Stomach smooth muscle (tissue), 2 donors: Measurements from ENCODE around the gene ZNF398.

Experiments
- H3K27ac ChIP-seq: one replicate; pipeline ENCODE4 v1.7.0; 2013; ENCODE audit warnings: mild to moderate bottlenecking, low read length, inconsistent platforms
- H3K27me3 ChIP-seq, 2 donors: one replicate each; pipeline ENCODE4 v1.7.0; 2013; ENCODE audit warnings: low read length in 2 of 2; ENCODE audit not compliant: insufficient read depth in 2 of 2, control insufficient read depth in 1 of 2
- H3K36me3 ChIP-seq, 2 donors: one replicate each; pipeline ENCODE4 v1.7.0; 2013; ENCODE audit warnings: low read length in 2 of 2; ENCODE audit not compliant: control insufficient read depth in 2 of 2, insufficient read depth in 2 of 2
- H3K4me1 ChIP-seq: one replicate; pipeline ENCODE4 v1.7.0; 2013; ENCODE audit warnings: low read length; ENCODE audit not compliant: control insufficient read depth, insufficient read depth
- H3K4me3 ChIP-seq, 2 donors: one replicate each; pipeline ENCODE4 v1.7.0; 2013; ENCODE audit warnings: low read length in 2 of 2
- H3K9ac ChIP-seq, 2 donors: one replicate each; pipeline ENCODE4 v1.7.0; 2013; ENCODE audit warnings: low read length in 2 of 2, mild to moderate bottlenecking in 1 of 2
- H3K9me3 ChIP-seq, 2 donors: one replicate each; pipeline ENCODE4 v1.7.0; 2013; ENCODE audit warnings: low read length in 2 of 2; ENCODE audit not compliant: control insufficient read depth in 2 of 2
- donor health status: healthy.
- donor health status: Pancreatic carcinoma.

The ZNF398 gene, protein sequence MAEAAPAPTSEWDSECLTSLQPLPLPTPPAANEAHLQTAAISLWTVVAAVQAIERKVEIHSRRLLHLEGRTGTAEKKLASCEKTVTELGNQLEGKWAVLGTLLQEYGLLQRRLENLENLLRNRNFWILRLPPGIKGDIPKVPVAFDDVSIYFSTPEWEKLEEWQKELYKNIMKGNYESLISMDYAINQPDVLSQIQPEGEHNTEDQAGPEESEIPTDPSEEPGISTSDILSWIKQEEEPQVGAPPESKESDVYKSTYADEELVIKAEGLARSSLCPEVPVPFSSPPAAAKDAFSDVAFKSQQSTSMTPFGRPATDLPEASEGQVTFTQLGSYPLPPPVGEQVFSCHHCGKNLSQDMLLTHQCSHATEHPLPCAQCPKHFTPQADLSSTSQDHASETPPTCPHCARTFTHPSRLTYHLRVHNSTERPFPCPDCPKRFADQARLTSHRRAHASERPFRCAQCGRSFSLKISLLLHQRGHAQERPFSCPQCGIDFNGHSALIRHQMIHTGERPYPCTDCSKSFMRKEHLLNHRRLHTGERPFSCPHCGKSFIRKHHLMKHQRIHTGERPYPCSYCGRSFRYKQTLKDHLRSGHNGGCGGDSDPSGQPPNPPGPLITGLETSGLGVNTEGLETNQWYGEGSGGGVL

GRCh38 chr7:149147072-149147751, at the start of gene ZNF398:
Gene ZNF398 (plus strand): TSS chr7:149147453. CDS start chr7:149147743, 290 bp downstream.
- Histone ChIP-seq H3K4me1 (peaks cover 9% of the 10 kb centered on the region), H3K9ac (peak within 1 kb of the TSS; percentile 81 to 90), H3K4me3 (peak within 1 kb of the TSS; percentile 86 to 94), H3K36me3 (no peaks in the 10 kb centered on the region), H3K9me3 (no peaks in the 10 kb centered on the region), H3K27me3 (no peaks in the 10 kb centered on the region), H3K27ac (peak within 1 kb of the TSS; percentile 75)

- Histone ChIP-seq H3K36me3 (peaks cover 3 to 4% of the 10 kb centered on the region in 2 donors), H3K4me3 (no peak overlapping the region), H3K9ac (no peak overlapping the region), H3K4me1 (no peaks in the 10 kb centered on the region), H3K27me3 (no peaks in the 10 kb centered on the region), H3K27ac (no peak overlapping the region), H3K9me3 (no peaks in the 10 kb centered on the region)
Measured at GRCh38 chr7:149099058-149099457, 48.2 kb upstream of the ZNF398 start.

DNA sequence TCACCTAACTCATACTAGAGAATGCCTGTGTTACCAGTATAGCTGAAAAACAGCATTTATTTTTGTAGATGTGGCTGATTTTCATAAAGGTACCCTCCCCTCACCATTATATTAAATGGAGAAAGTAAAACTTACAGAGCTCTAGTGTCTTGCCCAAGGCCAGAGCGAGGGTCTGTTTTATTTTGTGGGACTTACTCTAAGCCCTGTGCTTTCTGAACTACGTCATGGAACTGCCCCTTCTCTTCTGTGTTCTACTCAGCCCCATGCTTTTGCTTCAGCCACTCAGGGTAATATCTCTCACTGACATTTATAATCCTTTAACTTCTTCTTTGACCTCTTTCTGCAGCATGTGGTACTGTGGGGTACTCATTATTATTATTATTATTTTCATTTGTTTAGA, 46.4 kb upstream of the ZNF398 start:
- no peaks in the 10 kb centered on the region for H3K9me3 ChIP-seq
- H3K36me3 ChIP-seq, result peaks cover 3 to 8% of the 10 kb centered on the region in 2 donors
- no peaks in the 10 kb centered on the region for H3K27me3 ChIP-seq
- H3K4me3 ChIP-seq, result no peak overlapping the region
- no peak overlapping the region for H3K9ac ChIP-seq
- no peak overlapping the region for H3K27ac ChIP-seq
- no peaks in the 10 kb centered on the region for H3K4me1 ChIP-seq

DNA sequence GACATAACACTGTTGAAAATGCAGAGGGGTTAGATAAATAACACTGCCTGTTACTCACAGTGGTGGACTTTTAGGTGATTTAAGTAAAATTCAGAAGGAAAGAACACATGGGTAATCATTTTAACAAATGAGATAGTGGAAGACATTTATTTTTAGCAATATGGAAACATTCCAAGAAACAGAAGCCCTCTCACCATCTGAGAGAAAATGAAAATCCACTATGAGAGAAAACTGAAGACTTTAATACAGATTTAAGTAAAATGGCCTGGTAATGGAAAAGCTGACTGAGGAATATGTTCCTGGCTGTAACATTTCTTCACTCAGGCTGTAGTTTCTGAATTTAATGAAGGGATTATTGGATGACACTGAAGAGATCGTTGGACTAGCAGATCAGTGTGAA, 44.6 kb upstream of the ZNF398 start:
- Histone ChIP-seq H3K4me1 (no peaks in the 10 kb centered on the region), H3K27ac (no peak overlapping the region), H3K9ac (no peak overlapping the region), H3K36me3 (peaks cover 3 to 8% of the 10 kb centered on the region in 2 donors), H3K4me3 (no peak overlapping the region), H3K9me3 (no peaks in the 10 kb centered on the region), H3K27me3 (no peaks in the 10 kb centered on the region)

- H3K4me3 ChIP-seq, result no peak overlapping the region
- H3K4me1 ChIP-seq, result no peaks in the 10 kb centered on the region
- no peaks in the 10 kb centered on the region for H3K9me3 ChIP-seq
- no peaks in the 10 kb centered on the region for H3K27me3 ChIP-seq
- peaks cover 3 to 8% of the 10 kb centered on the region in 2 donors for H3K36me3 ChIP-seq
- no peak overlapping the region for H3K9ac ChIP-seq
- no peak overlapping the region for H3K27ac ChIP-seq
Measured at GRCh38 chr7:149103424-149103823, 43.8 kb upstream of the ZNF398 start.

DNA sequence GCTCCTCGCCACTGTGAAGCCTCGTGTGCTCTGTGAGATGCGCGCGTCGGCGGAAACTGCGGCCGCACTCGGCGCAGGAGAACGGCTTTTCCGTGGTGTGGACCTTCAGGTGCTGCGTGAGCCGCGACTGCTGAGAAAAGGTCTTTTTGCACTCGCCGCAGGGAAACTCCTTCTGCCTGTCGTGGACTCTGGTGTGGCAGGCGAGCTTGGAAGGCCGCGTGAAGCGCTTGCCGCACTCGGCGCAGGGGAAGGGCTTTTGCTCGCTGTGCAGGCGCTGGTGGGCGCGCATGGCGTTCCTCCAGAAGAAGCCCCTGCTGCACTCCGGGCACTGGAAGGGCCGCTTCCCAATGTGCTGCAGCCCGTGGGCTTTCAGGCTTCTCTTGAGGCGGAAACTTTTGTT, 43.0 kb upstream of the ZNF398 start:
- Histone ChIP-seq H3K36me3 (peaks cover 3 to 8% of the 10 kb centered on the region in 2 donors), H3K9me3 (no peaks in the 10 kb centered on the region), H3K4me3 (no peak overlapping the region), H3K9ac (no peak overlapping the region), H3K27ac (no peak overlapping the region), H3K4me1 (no peaks in the 10 kb centered on the region), H3K27me3 (no peaks in the 10 kb centered on the region)

- Histone ChIP-seq H3K27ac (no peak overlapping the region), H3K36me3 (peaks cover 3 to 8% of the 10 kb centered on the region in 2 donors), H3K27me3 (no peaks in the 10 kb centered on the region), H3K4me1 (no peaks in the 10 kb centered on the region), H3K4me3 (no peak overlapping the region), H3K9me3 (no peaks in the 10 kb centered on the region), H3K9ac (no peak overlapping the region)
Measured at GRCh38 chr7:149104749-149105148, 42.5 kb upstream of the ZNF398 start.

GRCh38 chr7:149109969-149110368, 37.3 kb upstream of the ZNF398 start:
- H3K36me3 ChIP-seq, result no peaks in the 10 kb centered on the region
- no peak overlapping the region for H3K27ac ChIP-seq
- H3K27me3 ChIP-seq, result no peaks in the 10 kb centered on the region
- no peak overlapping the region for H3K4me3 ChIP-seq
- H3K4me1 ChIP-seq, result no peaks in the 10 kb centered on the region
- no peaks in the 10 kb centered on the region for H3K9me3 ChIP-seq
- no peak overlapping the region for H3K9ac ChIP-seq

- peak overlapping the region; percentile 88 for H3K27ac ChIP-seq
Measured at GRCh38 chr7:149125189-149125862, 21.9 kb upstream of the ZNF398 start.

DNA sequence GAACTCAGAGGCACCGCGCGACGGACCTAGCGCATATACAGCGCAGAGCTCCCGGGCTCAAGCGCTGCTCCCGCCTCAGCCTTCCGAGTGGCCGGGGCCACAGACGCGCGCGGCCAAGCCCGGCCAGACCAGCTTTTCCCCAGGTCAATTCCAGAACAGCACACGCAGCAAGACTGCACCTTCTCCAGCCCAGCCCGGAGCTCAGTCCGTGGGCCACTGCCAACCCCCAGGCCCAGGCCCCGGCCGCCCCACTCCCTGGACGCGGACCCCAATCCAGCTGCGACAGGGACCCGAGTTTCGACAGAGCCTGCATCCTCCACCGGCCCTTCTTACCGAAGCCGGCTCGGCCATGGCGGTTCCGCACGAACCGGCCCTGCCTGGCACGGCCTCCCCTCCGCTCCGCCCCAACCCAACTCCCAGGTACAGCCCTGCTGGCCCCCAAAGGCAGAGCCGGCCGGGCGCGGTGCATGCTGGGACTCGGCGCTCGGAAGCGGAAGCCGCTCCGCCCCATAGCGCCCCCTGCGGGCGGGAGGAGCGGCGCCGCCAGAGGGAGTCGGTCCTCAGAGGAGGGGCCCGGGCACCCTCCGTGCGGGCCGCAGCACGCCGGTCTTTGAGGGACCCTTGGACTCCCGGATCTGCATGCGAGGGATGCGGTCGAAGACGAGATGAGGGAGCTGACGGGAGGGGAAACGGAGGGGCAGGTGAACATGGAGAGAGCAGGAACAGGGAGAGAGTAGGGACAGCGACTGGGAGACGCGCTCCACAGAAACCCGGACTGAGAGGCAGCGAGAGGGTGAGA, 21.2 kb upstream of the ZNF398 start, which contains the start of gene ZNF425:
TSS of gene ZNF425 (minus strand) at position 462 of the 799 bp plus-strand sequence. CDS start at position 351, 111 bp downstream.
- peak within 1 kb of the TSS; percentile 96 for H3K9ac ChIP-seq
- H3K36me3 ChIP-seq, result peaks cover 0 to 4% of the 10 kb centered on the region in 2 donors
- peaks cover 7% of the 10 kb centered on the region for H3K4me1 ChIP-seq
- H3K27me3 ChIP-seq, result no peaks in the 10 kb centered on the region
- H3K4me3 ChIP-seq, result peak within 1 kb of the TSS; percentile 98 to 99
- peak within 1 kb of the TSS; percentile 88 for H3K27ac ChIP-seq
- H3K9me3 ChIP-seq, result no peaks in the 10 kb centered on the region

More at GRCh38 chr7:149125189-149125862, 21.9 kb upstream of the ZNF398 start:
- no peaks in the 10 kb centered on the region for H3K9me3 ChIP-seq
- H3K27me3 ChIP-seq, result no peaks in the 10 kb centered on the region
- H3K36me3 ChIP-seq, result no peaks in the 10 kb centered on the region
- H3K4me3 ChIP-seq, result peak overlapping the region; percentile 98 to 99
- peak overlapping the region; percentile 96 for H3K9ac ChIP-seq
- H3K4me1 ChIP-seq, result peaks cover 7% of the 10 kb centered on the region
